ENCODE results near the gene VGLL1. TPM values are rescaled to one million over a fixed set of nuclear protein-coding genes. Genes with fewer than 3 reads are reported as not detected.

VGLL1 gene
- total RNA-seq, 1 donor: not detected

DNA sequence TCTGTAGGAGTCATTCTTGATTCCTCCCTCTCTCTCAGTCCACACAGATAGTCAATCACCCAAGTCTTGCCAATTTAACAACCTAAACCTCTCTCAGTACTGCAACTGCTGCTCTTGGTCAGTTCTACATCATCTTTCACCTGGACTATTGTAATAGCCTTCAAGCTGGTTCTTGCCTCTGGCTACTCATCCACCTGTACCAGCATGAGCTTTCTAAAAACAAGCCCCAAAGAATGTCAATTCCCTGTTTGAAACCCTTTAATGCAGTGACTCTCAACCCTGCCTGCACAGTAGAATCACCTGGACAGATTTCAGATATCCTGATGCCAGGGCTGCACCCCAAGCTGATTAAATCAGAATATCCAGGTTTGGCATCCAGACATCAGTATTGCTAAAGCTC is 48.3 kb downstream of the VGLL1 start:
- H3K4me3 ChIP-seq (ENCODE audit: low read depth, low read length): no peak overlapping the region
- no peak for TF ChIP-seq CTCF (IDR thresholded peaks at IDR 0.05; ENCODE audit: insufficient read depth, low read length)
- no peak for DNase-seq (ENCODE audit: low read depth)

GRCh38 chrX:136582624-136583023 is 50.6 kb downstream of the VGLL1 start:
- TF ChIP-seq CTCF (IDR thresholded peaks at IDR 0.05; ENCODE audit: insufficient read depth, low read length): no peak
- H3K4me3 ChIP-seq (ENCODE audit: low read depth, low read length): no peak overlapping the region
- DNase-seq (ENCODE audit: low read depth): no peak

DNA sequence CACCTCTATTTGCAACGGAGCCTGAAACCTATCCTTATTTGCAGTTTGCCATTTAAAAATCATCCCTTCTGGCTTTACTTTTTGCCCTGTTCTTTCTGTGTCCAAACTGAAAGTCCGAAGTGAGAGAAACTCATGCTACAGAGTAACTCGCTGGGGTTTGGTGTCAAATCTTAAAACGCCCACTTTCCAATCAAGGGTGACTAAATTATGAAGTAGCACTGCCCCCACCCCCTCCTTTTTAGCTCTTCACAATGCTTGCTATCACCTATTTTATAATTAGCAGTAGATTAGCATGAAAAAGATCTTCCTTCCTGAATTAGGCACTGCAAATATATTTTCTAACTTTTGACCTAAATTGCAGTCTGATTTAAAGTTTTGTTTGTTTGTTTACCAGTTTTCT is 52.5 kb downstream of the VGLL1 start:
- DNase-seq (ENCODE audit: low read depth): no peak

DNA sequence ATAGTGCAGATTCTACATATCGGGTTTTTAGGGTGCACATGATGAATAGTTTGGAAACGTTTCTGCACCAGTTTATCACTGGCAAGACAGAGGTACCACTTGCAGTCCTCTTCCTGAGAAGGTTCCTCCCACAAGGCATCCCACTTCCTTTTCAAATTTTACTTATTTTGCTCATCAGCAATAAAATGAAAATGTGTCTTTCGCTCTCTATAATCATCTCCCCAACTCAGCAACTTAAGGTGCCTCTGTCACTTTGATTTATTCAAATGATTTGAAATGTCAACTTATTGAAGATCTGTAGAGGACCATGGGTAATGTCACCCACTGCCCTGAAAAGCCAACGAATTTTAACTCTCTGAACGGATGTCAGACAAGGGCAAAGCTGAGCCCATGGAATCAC is 53.2 kb downstream of the VGLL1 start:
- no peak overlapping the region for H3K4me3 ChIP-seq (ENCODE audit: low read depth, low read length)
- no peak for TF ChIP-seq CTCF (IDR thresholded peaks at IDR 0.05; ENCODE audit: insufficient read depth, low read length)
- no peak for DNase-seq (ENCODE audit: low read depth)

More for the DNA sequence above, 52.5 kb downstream of the VGLL1 start:
- no peak overlapping the region for H3K4me3 ChIP-seq (ENCODE audit: low read depth, low read length)
- no peak for TF ChIP-seq CTCF (IDR thresholded peaks at IDR 0.05; ENCODE audit: insufficient read depth, low read length)

- H3K4me3 ChIP-seq (ENCODE audit: low read depth, low read length): no peak overlapping the region
- DNase-seq (ENCODE audit: low read depth): no peak
- TF ChIP-seq CTCF (IDR thresholded peaks at IDR 0.05; ENCODE audit: insufficient read depth, low read length): no peak
These were observed 53.9 kb downstream of the VGLL1 start for GRCh38 chrX:136585960-136586359.

GRCh38 chrX:136586386-136586785 is 54.4 kb downstream of the VGLL1 start:
- DNase-seq (ENCODE audit: low read depth): peak; percentile 7
- TF ChIP-seq CTCF (IDR thresholded peaks at IDR 0.05; ENCODE audit: insufficient read depth, low read length): no peak
- no peak overlapping the region for H3K4me3 ChIP-seq (ENCODE audit: low read depth, low read length)

DNA sequence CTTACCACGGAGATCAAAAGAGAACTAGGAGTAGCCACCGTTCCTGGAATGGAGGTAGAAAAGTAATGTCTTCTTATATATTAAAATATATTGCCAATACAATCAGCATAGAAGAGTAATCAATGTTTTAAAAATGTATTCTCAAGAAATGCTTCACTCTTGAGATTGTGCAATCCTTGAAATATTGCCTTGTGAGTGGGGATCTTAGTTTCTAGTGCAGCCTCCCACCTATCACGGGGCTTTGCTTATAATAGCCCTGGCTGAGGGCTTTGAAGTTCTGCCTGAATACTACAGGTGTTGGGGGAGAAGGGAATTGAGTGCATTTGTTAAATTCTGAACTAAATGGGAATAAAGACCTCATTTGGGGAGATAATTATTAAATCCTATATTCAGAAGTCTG is 55.5 kb downstream of the VGLL1 start:
- no peak for DNase-seq (ENCODE audit: low read depth)
- TF ChIP-seq CTCF (IDR thresholded peaks at IDR 0.05; ENCODE audit: insufficient read depth, low read length): no peak
- no peak overlapping the region for H3K4me3 ChIP-seq (ENCODE audit: low read depth, low read length)
